ENCODE data around the gene ACTRT2. TPM values are rescaled to one million over a fixed set of nuclear protein-coding genes. Genes with fewer than 3 reads are reported as not detected.

The ACTRT2 gene
- total and polyA plus RNA-seq, 10 of the 15 experiments (the other 5 are each of a cell fraction or from before 2014, with no cell fraction given), result not detected

- no peak for TF ChIP-seq PRDM15 (CRISPR knock-in tag; IDR thresholded peaks at IDR 0.05)
- TF ChIP-seq NKRF (conservative IDR thresholded peaks at IDR 0.05), result no peak
- no peak for TF ChIP-seq SMAD5 (IDR thresholded peaks at IDR 0.05; ENCODE audit: low read depth)
- TF ChIP-seq NR2F1 (conservative IDR thresholded peaks at IDR 0.05), result no peak
- no peak for TF ChIP-seq BRCA1 (IDR thresholded peaks at IDR 0.05; ENCODE audit: low read depth, low read length)
- no peak for TF ChIP-seq MEF2A (IDR thresholded peaks at IDR 0.05; ENCODE audit: insufficient read depth, low read depth, low read length)
- TF ChIP-seq MEF2B (IDR thresholded peaks at IDR 0.05; ENCODE audit: partially characterized antibody, poor library complexity, severe bottlenecking), result no peak
Measured at GRCh38 chr1:3009021-3009420, 12.2 kb upstream of the ACTRT2 start (continued).

- TF ChIP-seq NRF1 (conservative IDR thresholded peaks at IDR 0.05; ENCODE audit: low read depth, low read length), result no peak
- no peak for TF ChIP-seq ZSCAN29 (IDR thresholded peaks at IDR 0.05)
- TF ChIP-seq ZNF274 (IDR thresholded peaks at IDR 0.05; ENCODE audit: insufficient read depth, insufficient read length), result no peak
- TF ChIP-seq ESRRA (IDR thresholded peaks at IDR 0.05; ENCODE audit: low read length), result no peak
- TF ChIP-seq ZBTB11 (CRISPR knock-in tag; IDR thresholded peaks at IDR 0.05), result no peak
- TF ChIP-seq HDAC6 (IDR thresholded peaks at IDR 0.05; ENCODE audit: unreplicated experiment), result no peak
- TF ChIP-seq BACH1 (IDR thresholded peaks at IDR 0.05; ENCODE audit: borderline replicate concordance), result no peak
- no peak for TF ChIP-seq RB1 (IDR thresholded peaks at IDR 0.05; ENCODE audit: borderline replicate concordance)
- TF ChIP-seq SUZ12 (IDR thresholded peaks at IDR 0.05; ENCODE audit: unreplicated experiment), result no peak
- intact Hi-C loops (cut with micrococcal nuclease; ENCODE audit: unreplicated experiment), result no loop called here
- RAD21 ChIA-PET (ENCODE audit: unreplicated experiment), result no interaction called here
- POLR2A ChIA-PET, result no interaction called here
- H3K9me3 ChIP-seq (replicated peaks; ENCODE audit: control insufficient read depth, insufficient read depth, low read length), result no peaks in the 10 kb centered on the region; the same call in 2 of the 3 replicates
- ATAC-seq (no peak), FAIRE-seq (no peak), DNase-seq (ENCODE audit: low read depth, low spot score) (no peak)
- no peaks in the 10 kb centered on the region for H3K27me3 ChIP-seq (replicated peaks in 1 of 2; ENCODE audit: control insufficient read depth in 2 of 2, insufficient read depth in 2 of 2, low read length in 1 of 2)
- H3K79me2 ChIP-seq (ENCODE audit: control insufficient read depth, insufficient read depth, low read length), result no peaks in the 10 kb centered on the region
- no peak overlapping the region for H3K9ac ChIP-seq (ENCODE audit: control insufficient read depth, insufficient read depth, low read length)
- H3K4me2 ChIP-seq (ENCODE audit: control insufficient read depth, insufficient read depth), result no peak overlapping the region
- 0% methylated on average over 2 of the region's 2 CpGs for WGBS (ENCODE audit: insufficient coverage, insufficient replicate concordance, low lambda C conversion rate, missing lambda C conversion rate)
- no peaks in the 10 kb centered on the region for H4K20me1 ChIP-seq (ENCODE audit: control insufficient read depth, insufficient read depth)
- SMC1A ChIA-PET (ENCODE audit: uncharacterized antibody, unreplicated experiment), result no interaction called here
- in situ Hi-C loops (cut with MboI), result no loop called here
- no peak overlapping the region for H3K4me3 ChIP-seq
- H3K4me1 ChIP-seq (ENCODE audit: control insufficient read depth, insufficient read depth, low read length), result no peaks in the 10 kb centered on the region
- CTCF ChIA-PET, result no interaction called here
- no peaks in the 10 kb centered on the region for H3K36me3 ChIP-seq (ENCODE audit: control insufficient read depth in 2 of 2, insufficient read depth in 2 of 2, low read length in 1 of 2)
- H3K27ac ChIP-seq (ENCODE audit: control insufficient read depth, insufficient read depth), result no peak overlapping the region
- BruUV-seq (replicated peaks), result no TSS peak
- H2AFZ ChIP-seq (ENCODE audit: control insufficient read depth, low read depth, low read length), result no peak overlapping the region
Measured at GRCh38 chr1:3009556-3009955, 11.7 kb upstream of the ACTRT2 start.

Data from GM12878 (cell line).